ENCODE measurements around the gene HMGXB3.

The HMGXB3 gene

DNA sequence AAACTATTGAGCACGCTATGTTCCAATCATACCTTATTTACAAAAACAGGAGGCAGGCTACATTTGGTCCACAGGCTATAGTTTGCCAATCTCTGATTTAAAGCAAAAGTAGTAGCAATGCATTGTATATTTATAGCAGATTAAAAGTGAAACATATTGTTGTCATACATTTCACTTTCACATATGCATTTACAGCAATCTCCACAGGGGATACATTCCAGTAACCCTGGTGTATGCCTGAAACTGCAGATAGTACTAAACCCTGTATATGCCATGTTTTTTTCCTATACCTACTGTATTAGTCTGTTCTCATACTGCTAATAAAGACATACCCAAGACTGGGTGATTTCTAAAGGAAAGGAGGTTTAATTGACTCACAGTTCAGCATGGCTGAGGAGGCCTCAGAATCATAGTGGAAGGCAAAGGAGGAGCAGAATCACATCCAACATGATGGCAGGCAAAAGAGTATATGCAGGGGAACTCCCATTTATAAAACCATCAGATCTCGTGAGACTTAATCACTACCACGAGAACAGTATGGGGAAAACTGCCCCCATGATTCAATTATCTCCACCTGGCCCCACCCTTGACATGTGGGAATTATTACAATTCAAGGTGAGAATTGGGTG lies 91.7 kb downstream of the HMGXB3 start:
- DNase-seq (ENCODE audit: low read depth in 2 of 2), result no peak

DNA sequence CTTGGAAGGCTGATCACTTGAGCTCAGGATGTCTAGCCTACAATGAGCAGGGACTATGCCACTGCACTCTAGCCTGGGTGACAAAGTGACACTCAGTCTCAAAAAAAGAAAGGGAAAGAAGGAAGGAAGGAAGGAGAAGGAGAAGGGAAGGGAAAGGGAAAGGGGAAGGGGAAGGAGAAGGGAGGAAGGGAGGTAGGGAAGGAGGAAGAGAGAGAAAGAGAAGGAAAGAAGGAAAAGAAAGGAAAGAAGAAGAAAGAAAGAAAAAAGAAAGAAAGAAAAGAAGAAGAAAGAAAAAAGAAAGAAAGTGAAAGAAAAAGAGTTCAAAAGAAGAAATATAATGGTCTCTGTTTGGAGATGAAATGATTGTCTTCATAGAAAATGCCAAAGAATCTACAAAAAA lies 96.6 kb downstream of the HMGXB3 start:
- no peak for DNase-seq (ENCODE audit: low read depth in 2 of 2)

DNA sequence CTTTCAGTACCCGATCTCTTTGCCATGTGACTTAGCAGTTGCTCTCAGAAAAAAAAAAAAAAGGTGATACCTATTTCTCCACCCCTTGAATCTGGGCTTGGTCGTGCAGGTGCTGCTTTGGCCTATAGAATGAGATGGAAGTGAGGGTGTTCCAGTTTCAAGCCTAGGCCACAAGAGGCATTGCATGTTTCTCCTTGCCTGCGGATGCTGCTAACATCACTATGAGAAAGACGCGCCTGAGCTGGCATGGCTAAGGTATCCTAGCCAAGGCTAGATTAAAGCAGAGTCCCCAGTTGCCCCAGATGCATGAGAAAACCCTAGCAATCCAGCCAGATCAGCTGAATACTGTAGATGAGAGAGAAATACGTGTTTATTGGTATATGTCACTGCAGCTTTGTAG lies 100.5 kb downstream of the HMGXB3 start:
- DNase-seq (ENCODE audit: low read depth in 2 of 2), result no peak
